K562 (cell line): Measurements from ENCODE around the gene CNTNAP4. TPM values are rescaled to one million over a fixed set of nuclear protein-coding genes. Genes with fewer than 3 reads are reported as not detected.

Experiments used
- ATAC-seq: fragments of 200-7000 bp; cut with Tn5 transposase; 3 replicates; pipeline ENCODE4 v1.9.1; 2020; ENCODE audit warnings: moderate library complexity
- BruUV-seq: library from RNA; stranded (reverse); fragments of 400-500 nt; replicated peaks from 2 replicates; lab custom pipeline; 2021; lab: Mats Ljungman, UMichigan
- CTCF ChIA-PET: fragments of 300-600 bp; formaldehyde crosslinking; extraction: SDS; loops from one replicate; lab custom pipeline; 2021; ENCODE audit warnings: low intra/inter-chr PET ratio; lab: Yijun Ruan, JAX
- POLR2A ChIA-PET: fragments of 300-600, 350-650 bp; sonication (Branson Sonifier 250); formaldehyde crosslinking; extraction: SDS; loops from one replicate; lab custom pipeline; 2021; ENCODE audit warnings: antibody characterized with exemption, inconsistent platforms; lab: Yijun Ruan, JAX
- DNase-seq, 4 experiments: peaks; one replicate each; pipeline versions ENCODE4 v3.0.0 to v3.0.0-alpha.2; 2011 to 2018; ENCODE audit warnings: low spot score in 3 of 4, mixed read lengths in 3 of 4; ENCODE audit errors: extremely low read depth in 1 of 4
- FAIRE-seq: peaks from 2 replicates; lab custom pipeline; 2011; peaks lifted over from hg19 to GRCh38; lab: Jason Lieb, UNC
- H2AFZ ChIP-seq: 2 replicates; pipeline ENCODE4 v1.6.0; 2011; ENCODE audit warnings: low read depth, low read length, control low read depth, inconsistent platforms
- H3K27ac ChIP-seq: fragments of 200-600 bp; 3 replicates; pipeline ENCODE4 v1.8.0; 2011; ENCODE audit warnings: low read depth, mild to moderate bottlenecking, control low read depth, inconsistent platforms, low read length, moderate library complexity, mixed read lengths; ENCODE audit errors: extremely low read depth
- H3K27me3 ChIP-seq, 2 experiments: fragments of 300-600 bp in 1 of 2; 2 replicates in 1 of 2; 3 replicates in 1 of 2; pipeline versions ENCODE4 v1.6.0 to v1.8.0; 2011; ENCODE audit warnings: inconsistent platforms in 2 of 2, low read length in 2 of 2, mild to moderate bottlenecking in 1 of 2, mixed read lengths in 1 of 2, moderate library complexity in 1 of 2; ENCODE audit not compliant: control insufficient read depth in 2 of 2, insufficient read depth in 2 of 2
- H3K36me3 ChIP-seq: fragments of 300-600 bp; 3 replicates; pipeline ENCODE4 v1.8.0; 2011; ENCODE audit warnings: mild to moderate bottlenecking, low read length, inconsistent platforms; ENCODE audit not compliant: control insufficient read depth, insufficient read depth
- H3K4me1 ChIP-seq, 2 experiments: fragments of 200-600 bp in 1 of 2; replicated peaks in 1 of 2; 2 replicates in 1 of 2; 3 replicates in 1 of 2; pipeline versions ENCODE4 v1.5.1 to v1.8.0; 2011; ENCODE audit warnings: inconsistent platforms in 2 of 2, low read length in 2 of 2, mild to moderate bottlenecking in 1 of 2, mixed read lengths in 1 of 2, moderate library complexity in 1 of 2; ENCODE audit not compliant: control insufficient read depth in 2 of 2, insufficient read depth in 2 of 2
- H3K4me2 ChIP-seq: 2 replicates; pipeline ENCODE4 v1.6.1; 2011; ENCODE audit warnings: low read length, control low read depth, inconsistent platforms, mixed read lengths; ENCODE audit not compliant: insufficient read depth
- H3K4me3 ChIP-seq: fragments of 200-600 bp; sonication (generic), shearing (Covaris generic); 2 replicates; pipeline ENCODE4 v1.5.1; 2016; ENCODE audit warnings: control low read depth, inconsistent platforms
- H3K79me2 ChIP-seq: fragments of 200-600 bp; 3 replicates; pipeline ENCODE4 v1.8.0; 2011; ENCODE audit warnings: low read length, inconsistent platforms; ENCODE audit not compliant: control insufficient read depth, insufficient read depth
- H3K9ac ChIP-seq, 2 experiments: 2 replicates each; pipeline versions ENCODE4 v1.6.0 to v1.6.1; 2011; ENCODE audit warnings: low read depth in 2 of 2, low read length in 2 of 2, control low read depth in 1 of 2, inconsistent platforms in 1 of 2, mild to moderate bottlenecking in 1 of 2, mixed read lengths in 1 of 2; ENCODE audit not compliant: insufficient read depth in 1 of 2
- H3K9me1 ChIP-seq: one replicate; pipeline ENCODE4 v1.6.0; 2011; ENCODE audit warnings: inconsistent platforms, mild to moderate bottlenecking, low read length, moderate library complexity; ENCODE audit not compliant: control insufficient read depth, insufficient read depth
- H3K9me3 ChIP-seq: replicated peaks from 2 replicates; pipeline ENCODE4 v1.5.1; 2011; ENCODE audit warnings: low read depth, low read length, inconsistent platforms; ENCODE audit not compliant: control insufficient read depth, insufficient read depth
- H4K20me1 ChIP-seq: replicated peaks from 2 replicates; pipeline ENCODE4 v1.6.1; 2011; ENCODE audit warnings: low read length, inconsistent platforms, mixed read lengths; ENCODE audit not compliant: control insufficient read depth, insufficient read depth
- ARID3B ChIP-seq: fragments of 250-450 bp; sonication (Bioruptor Pico); IDR thresholded peaks from 2 replicates; pipeline ENCODE4 v1.4.0; 2020; ENCODE audit warnings: borderline replicate concordance
- BRD4 ChIP-seq: fragments of 200-600 bp; sonication (generic); IDR thresholded peaks from 2 replicates; pipeline ENCODE4 v1.6.1; 2017; ENCODE audit warnings: inconsistent platforms
- HLTF ChIP-seq: fragments of 450-650 bp; IDR thresholded peaks from 2 replicates; pipeline ENCODE4 v1.6.1; 2016
- KAT7 ChIP-seq: sonication (generic); formaldehyde crosslinking; IDR thresholded peaks from 2 replicates; pipeline ENCODE4 v1.8.0; 2022; ENCODE audit warnings: missing genetic modification reagents, mild to moderate bottlenecking, borderline replicate concordance
- LARP7 ChIP-seq: fragments of 450-650 bp; IDR thresholded peaks from 2 replicates; pipeline ENCODE4 v1.6.1; 2016
- NFE2 ChIP-seq: IDR thresholded peaks from 2 replicates; pipeline ENCODE4 v1.6.1; 2014; ENCODE audit warnings: antibody characterized with exemption, low read depth
- PHB ChIP-seq: fragments of 250-450 bp; sonication (Bioruptor Pico); IDR thresholded peaks from 2 replicates; pipeline ENCODE4 v1.5.0; 2021
- PPARD ChIP-seq: fragments of 250-450 bp; sonication (Bioruptor Pico); IDR thresholded peaks from 2 replicates; pipeline ENCODE4 v1.8.0; 2022; ENCODE audit warnings: inconsistent platforms, mild to moderate bottlenecking, moderate library complexity
- ZNF384 ChIP-seq: IDR thresholded peaks from 2 replicates; pipeline ENCODE4 v1.6.1; 2012; ENCODE audit warnings: low read depth, low read length, improper control_type of control experiment
- ZNF407 ChIP-seq: fragments of 450-650 bp; IDR thresholded peaks from 2 replicates; pipeline ENCODE4 v1.6.1; 2016; ENCODE audit warnings: low read depth
- ZNF507 ChIP-seq: conservative IDR thresholded peaks from 2 replicates; pipeline ENCODE4 v1.6.1; 2017; ENCODE audit warnings: missing genetic modification characterization, missing compliant biosample characterization
- ZNF589 ChIP-seq: fragments of 200-800 bp; sonication (Bioruptor generic); IDR thresholded peaks from 2 replicates; pipeline ENCODE4 v1.6.1; 2016; ENCODE audit warnings: low read depth, missing genetic modification characterization, missing compliant biosample characterization
- WGBS: fragments of 100-300 bp; shearing (Covaris generic); methylation state at CpG from one replicate; pipeline ENCODE4 v1.1.6; 2016; ENCODE audit warnings: low coverage, mixed read lengths; ENCODE audit not compliant: insufficient coverage; ENCODE audit errors: missing lambda C conversion rate; 5-methylcytosine and 5-hydroxymethylcytosine counted together
- in situ Hi-C: fragments of 300-500 bp; cut with MboI; formaldehyde crosslinking; loops from 4 replicates; pipeline ENCODE4 v1.15.0; 2018; ENCODE audit warnings: inconsistent platforms, mixed read lengths
- intact Hi-C: fragments of 100-400 bp; cut with micrococcal nuclease; formaldehyde crosslinking; loops from 2 replicates; pipeline ENCODE4 v1.14.2; 2022
- polyA plus RNA-seq, 8 experiments: library from polyadenylated mRNA; depleted of rRNA in 4 of 8; stranded (reverse) in 5 of 8; unstranded in 3 of 8; fragments of >200 nt; fragmentation: Nextera tagmentation in 2 of 8; fragmentation: Illumina TruSeq in 1 of 8; extraction: Ambion mirVana in 2 of 8; extraction: Trizol in 1 of 8; gene quantifications; 2 replicates each; pipeline versions ENCODE4 v1.2.1 to v1.2.3, GENCODE V29; 2011 to 2014; ENCODE audit warnings: inconsistent platforms in 1 of 8, missing spikeins in 1 of 8
- total RNA-seq, 7 experiments: library from RNA; depleted of rRNA in 6 of 7; stranded (reverse); fragments of >200 nt in 6 of 7; fragmentation: Illumina TruSeq in 2 of 7; extraction: Trizol in 2 of 7; gene quantifications; 2 replicates each; pipeline versions ENCODE4 v1.2.1 to v1.2.3, GENCODE V29; 2011 to 2021; ENCODE audit warnings: low replicate concordance in 1 of 7
- TF ChIP-seq, protein P1 (sequence below): fragments of 250-450 bp; sonication (Bioruptor Pico); IDR thresholded peaks from 2 replicates; pipeline ENCODE4 v1.4.0; 2020

The CNTNAP4 gene
- total and polyA plus RNA-seq, 9 of the 15 experiments (the other 6 are each of a cell fraction or from before 2014, with no cell fraction given): not detected

DNA sequence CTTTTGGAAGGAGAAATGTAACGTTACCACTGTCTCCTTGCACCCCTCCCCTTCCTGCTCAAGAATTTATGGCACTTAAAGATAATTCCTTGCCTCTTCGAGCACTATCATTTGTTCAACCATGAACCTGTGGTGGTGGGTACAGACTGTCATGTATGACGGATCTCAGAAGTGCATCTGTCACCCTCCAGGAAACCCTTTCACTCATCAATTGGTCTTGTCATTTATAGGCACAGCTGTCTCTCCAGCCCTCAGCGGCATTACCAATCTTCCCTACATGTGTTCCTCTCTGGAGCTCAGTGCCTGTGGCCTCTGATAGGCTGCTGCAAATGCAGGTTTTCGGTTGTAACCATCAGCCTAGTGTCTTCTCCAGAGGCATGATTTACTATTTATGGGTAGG is 15.0 kb downstream of the CNTNAP4 start (continued):
- no peak for TF ChIP-seq ZNF407

DNA sequence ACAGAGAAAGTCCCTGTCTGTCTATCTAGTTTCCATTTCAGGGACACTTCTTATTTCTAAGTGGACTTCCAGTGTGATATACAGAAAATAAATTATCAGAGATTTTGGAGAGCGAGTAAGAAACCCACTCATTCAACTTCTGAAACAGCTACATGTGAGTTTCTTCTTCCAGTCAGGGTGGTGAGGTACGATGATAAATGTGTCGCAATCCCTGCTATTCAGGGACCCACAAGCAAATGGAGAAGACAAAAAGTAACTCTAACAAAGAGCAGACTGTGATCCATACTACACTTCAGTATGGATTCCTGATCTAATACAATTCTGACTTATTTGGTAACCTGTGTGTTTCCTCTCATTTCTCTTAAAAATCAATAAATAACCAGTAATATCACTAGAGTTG is 16.8 kb downstream of the CNTNAP4 start:
- H3K9me1 ChIP-seq: no peaks in the 10 kb centered on the region
- no TSS peak for BruUV-seq
- ATAC-seq (no peak), FAIRE-seq (no peak), DNase-seq (no peak)
- no peak overlapping the region for H3K27ac ChIP-seq
- no peak overlapping the region for H3K4me2 ChIP-seq
- H3K9me3 ChIP-seq: no peaks in the 10 kb centered on the region
- H2AFZ ChIP-seq: no peak overlapping the region
- in situ Hi-C loops (no loop called here), intact Hi-C loops (no loop called here)
- no peaks in the 10 kb centered on the region for H3K36me3 ChIP-seq
- no peak overlapping the region for H3K9ac ChIP-seq
- ChIA-PET CTCF (no interaction called here), POLR2A (no interaction called here)
- no peak overlapping the region for H3K4me3 ChIP-seq
- no peaks in the 10 kb centered on the region for H3K4me1 ChIP-seq
- 0% methylated on average over 3 of the region's 3 CpGs for WGBS
- H3K79me2 ChIP-seq: no peaks in the 10 kb centered on the region
- H3K27me3 ChIP-seq: no peaks in the 10 kb centered on the region
- H4K20me1 ChIP-seq: no peaks in the 10 kb centered on the region
- TF ChIP-seq BRD4: no peak
- TF ChIP-seq NFE2: no peak
- no peak for TF ChIP-seq ZNF507 (tag)
- no peak for TF ChIP-seq PHB
- TF ChIP-seq PPARD (CRISPR knock-in tag): no peak
- TF ChIP-seq ZNF384: no peak
- TF ChIP-seq HLTF: no peak
- TF ChIP-seq KAT7 (CRISPR knock-in tag): no peak
- no peak for TF ChIP-seq LARP7
- TF ChIP-seq ZNF589: no peak
- TF ChIP-seq, protein P1, sequence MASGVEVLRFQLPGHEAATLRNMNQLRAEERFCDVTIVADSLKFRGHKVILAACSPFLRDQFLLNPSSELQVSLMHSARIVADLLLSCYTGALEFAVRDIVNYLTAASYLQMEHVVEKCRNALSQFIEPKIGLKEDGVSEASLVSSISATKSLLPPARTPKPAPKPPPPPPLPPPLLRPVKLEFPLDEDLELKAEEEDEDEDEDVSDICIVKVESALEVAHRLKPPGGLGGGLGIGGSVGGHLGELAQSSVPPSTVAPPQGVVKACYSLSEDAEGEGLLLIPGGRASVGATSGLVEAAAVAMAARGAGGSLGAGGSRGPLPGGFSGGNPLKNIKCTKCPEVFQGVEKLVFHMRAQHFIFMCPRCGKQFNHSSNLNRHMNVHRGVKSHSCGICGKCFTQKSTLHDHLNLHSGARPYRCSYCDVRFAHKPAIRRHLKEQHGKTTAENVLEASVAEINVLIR (CRISPR knock-in tag): no peak
- TF ChIP-seq ARID3B (CRISPR knock-in tag): no peak
